HCEC 1CT (cell line): ENCODE data around the gene MYPOP.

ENCODE experiments used
- DNase-seq: peaks from one replicate; pipeline ENCODE4 v3.0.0-alpha.2; 2017

The MYPOP gene

DNA sequence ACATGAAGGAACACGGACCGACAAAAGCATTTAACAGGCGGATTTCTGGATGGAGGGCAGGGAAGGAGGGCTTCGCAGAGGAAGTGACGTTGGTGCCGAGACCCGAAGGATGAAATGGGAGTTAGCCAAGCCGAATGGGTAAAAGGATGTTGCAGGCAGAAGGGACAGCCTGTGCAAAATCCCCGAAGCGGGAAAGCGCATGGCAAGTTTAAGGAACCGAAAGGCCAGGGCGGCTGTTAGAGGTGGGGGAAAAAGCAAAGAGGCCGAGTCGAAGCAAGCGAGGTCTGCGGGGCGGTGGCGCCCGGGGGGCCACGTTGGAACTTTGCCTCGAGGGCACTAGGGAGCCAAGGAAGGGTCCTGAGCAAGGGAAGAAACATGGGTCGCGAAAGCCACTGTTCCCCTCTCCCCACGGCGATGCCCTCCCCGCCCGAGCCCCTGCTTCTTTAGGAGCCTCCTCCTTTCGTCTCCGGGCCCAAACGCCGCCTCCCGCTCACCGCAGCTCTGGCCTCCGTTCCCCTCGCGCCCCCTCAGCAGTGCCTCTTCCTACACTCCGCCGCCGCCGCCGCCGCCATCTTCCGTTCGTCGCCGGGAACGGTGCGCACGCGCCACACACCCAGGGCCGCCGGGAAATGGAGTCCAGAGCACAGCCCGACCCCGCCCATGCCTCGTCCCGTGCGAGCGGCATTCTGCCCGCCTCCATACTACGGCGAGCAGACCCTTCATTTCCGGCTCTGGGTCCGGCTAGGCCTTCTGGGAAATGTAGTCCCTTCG is 39.7 kb downstream of the MYPOP start, which contains the start of gene SYMPK:
Gene SYMPK (minus strand): TSS at position 584 of the 771 bp plus-strand sequence. CDS start 8,652 bp downstream, outside the sequence.
- peak; percentile 98 for DNase-seq

DNA sequence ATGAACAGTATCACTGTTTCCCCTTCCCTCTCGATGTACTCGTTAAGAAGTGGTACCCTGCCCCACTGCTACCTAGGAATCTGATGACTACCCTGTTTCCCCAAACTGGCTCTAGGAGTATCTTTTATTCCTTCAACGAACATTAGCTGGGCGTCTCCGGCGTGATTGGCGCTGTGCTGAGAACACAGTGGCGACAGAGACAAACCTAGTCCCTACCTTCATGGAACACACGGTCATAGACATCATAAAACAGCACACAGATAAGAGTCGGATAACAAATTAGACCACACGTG is 40.2 kb downstream of the MYPOP start:
- DNase-seq, result no peak

DNA sequence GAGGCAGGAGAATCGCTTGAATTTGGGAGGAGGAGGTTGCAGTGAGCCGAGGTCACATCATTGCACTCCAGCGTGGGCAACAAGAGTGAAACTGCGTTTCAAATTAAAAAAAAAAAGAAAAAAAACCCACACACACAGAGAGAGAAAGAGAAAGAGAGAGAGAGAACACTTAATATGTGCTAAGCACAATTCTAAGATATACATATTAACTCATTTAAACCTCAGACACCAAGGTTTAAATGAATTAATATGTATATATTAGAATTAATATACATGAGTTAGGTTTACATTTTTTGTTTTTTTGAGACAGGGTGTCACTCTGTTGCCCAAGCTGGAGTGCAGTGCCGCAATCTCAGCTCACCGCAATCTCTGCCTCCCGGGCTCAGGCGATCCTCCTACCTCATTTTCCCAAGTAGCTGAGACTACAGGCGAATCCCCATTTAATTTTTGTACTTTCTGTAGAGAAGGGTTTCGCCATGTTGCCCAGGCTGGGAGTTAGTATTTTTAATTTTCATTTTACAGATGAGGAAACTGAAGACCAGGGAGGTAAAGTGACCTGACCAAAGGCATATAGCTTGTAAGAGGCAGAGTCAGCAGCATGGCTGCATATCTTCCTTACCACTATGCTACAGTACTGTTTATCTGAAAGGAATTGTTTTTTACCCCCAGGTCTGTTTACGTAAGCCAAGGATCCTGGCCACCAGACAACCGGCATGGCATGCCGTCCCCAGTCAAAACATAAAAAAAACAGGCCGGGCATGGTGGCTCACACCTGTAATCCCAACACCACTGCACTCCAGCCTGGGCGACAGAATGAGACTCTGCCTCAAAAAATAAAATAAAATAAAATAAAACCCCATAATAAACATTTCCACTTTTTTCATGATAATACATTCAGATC is 41.8 kb downstream of the MYPOP start:
- DNase-seq, result no peak

DNA sequence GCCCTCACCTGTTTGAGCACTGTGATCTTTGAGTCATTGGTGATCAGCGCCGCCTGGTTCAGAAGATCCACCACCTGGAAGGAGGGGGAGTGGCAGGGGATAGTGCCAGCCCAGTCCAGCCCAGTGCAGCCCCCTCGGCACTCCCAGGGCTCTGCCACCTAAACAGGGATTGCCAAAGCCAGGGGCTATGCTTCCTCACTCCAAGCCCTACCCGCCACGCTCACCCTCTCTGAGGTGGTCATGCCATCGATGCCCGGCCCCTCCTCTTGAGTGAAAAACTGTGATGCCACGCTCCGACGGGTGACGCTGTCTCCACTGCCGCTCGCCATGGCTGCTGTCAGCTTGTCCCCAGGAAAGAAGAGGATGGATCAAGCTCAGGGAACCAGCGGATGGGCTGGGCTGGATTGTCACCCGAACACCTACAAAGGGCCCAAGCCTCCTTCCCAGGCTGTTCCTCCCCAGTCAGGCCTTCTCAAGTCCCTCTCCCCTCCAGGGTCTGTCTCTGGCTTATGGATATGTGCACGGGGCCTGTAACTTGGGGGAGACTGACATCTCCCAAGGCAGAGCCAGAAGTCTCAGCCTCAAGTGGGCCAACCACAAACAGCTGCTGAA is 48.1 kb downstream of the MYPOP start:
- no peak for DNase-seq

DNA sequence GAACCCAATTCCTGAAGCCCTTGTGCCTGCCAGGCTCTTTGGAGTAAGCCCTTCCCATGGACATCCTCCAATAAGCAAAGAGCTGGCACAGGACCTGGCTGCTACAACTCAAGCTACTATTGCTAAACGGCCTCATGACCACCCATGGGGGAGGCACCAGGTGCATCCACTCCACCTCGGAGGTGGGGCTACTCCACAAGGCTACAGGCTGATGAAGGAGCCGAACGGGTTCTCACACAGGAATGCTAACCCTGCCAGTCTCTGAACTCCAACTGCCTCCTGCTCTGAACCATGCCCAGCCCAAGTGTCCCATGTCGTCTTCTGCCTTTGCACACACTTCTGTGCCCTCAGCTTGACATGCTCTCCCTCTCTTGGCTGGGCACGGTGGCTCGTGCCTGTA is 49.4 kb downstream of the MYPOP start:
- no peak for DNase-seq

DNA sequence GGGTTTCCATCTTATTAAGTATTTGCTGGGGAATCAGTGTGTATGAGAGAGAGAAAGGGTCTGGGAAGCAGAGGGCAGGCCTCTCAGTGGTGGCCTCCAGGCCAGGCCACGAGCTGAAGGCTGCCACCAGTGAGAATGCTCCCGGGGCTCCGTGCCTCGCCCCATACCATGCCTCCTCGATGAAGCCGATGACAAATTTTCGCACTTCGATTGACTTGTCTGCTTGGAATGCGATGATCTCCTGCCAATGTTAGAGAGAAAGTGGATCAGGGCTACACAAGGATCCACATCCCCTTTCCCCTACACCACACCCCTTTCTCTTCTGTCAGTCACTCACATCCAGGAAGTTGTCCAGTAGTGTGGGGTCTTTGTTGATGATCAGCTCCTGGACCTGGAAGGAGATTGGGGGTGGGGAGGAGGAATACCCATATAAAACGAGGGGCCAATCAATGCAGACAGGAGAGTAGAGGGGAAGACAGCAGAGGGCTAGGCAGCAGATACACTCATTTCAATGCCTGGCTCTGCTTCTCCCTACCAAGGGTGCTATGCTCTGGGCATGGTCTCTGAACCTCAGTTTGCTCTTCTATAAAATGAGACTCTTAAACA is 50.2 kb downstream of the MYPOP start:
- DNase-seq, result no peak

DNA sequence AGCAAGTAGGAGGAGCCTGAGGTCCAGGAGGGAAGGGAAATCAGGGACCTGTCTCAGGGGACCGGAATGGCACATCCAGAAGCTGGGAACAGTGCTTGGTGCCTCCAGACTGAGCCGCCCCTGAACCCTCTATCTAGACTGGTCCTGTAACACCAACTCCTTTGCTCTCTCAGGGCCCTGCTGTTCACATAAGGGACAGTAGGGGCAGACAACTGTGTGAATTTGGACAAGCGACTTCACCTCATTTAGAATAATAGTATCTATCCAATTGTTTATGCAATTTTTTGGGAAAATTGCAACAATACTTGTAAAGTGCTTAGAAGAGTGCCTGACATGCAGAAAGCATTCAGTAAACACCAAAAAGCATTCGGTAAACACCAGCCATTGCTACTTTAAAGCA is 53.5 kb downstream of the MYPOP start:
- no peak for DNase-seq

DNA sequence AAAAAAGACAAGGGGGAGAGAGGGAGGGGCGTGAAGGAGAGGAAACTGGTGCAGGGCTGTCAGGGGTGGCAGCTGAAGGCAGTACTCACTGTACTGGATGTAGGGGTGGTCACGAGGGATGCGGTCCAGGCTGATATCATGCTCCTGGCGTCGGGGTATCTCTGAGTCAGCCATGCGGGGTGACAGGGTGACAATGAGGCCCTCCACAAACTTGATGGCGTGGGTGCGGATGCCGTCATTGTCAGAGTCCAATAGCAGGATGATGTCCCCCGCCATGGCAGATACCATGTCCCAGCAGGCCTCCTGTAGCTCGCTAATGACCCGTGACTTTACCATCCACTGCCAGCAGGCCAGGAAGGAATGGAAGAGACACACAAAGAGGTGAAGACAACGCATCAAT is 54.8 kb downstream of the MYPOP start:
- DNase-seq, result no peak

DNA sequence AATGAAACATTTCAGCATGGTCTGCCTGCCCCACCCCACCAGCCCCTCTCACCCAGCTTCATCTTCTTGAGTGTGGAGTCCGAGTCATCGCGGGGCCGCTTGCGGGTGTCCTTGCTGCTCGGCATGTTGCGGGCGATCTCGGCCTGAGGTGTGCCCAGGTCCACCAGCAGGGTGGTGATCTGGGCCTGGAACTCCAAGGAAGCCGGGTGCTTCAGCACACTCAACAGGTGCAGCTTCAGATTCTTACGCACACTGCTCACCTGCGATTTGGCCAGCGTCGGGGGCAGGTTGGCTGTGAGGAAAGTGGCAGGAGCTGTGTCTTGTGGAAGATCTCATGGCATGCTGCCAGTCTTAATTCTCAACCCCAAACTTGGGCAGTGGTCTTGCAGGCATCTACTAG is 60.2 kb downstream of the MYPOP start:
- DNase-seq, result no peak
